ENCODE data around the gene LKAAEAR1.

DNA sequence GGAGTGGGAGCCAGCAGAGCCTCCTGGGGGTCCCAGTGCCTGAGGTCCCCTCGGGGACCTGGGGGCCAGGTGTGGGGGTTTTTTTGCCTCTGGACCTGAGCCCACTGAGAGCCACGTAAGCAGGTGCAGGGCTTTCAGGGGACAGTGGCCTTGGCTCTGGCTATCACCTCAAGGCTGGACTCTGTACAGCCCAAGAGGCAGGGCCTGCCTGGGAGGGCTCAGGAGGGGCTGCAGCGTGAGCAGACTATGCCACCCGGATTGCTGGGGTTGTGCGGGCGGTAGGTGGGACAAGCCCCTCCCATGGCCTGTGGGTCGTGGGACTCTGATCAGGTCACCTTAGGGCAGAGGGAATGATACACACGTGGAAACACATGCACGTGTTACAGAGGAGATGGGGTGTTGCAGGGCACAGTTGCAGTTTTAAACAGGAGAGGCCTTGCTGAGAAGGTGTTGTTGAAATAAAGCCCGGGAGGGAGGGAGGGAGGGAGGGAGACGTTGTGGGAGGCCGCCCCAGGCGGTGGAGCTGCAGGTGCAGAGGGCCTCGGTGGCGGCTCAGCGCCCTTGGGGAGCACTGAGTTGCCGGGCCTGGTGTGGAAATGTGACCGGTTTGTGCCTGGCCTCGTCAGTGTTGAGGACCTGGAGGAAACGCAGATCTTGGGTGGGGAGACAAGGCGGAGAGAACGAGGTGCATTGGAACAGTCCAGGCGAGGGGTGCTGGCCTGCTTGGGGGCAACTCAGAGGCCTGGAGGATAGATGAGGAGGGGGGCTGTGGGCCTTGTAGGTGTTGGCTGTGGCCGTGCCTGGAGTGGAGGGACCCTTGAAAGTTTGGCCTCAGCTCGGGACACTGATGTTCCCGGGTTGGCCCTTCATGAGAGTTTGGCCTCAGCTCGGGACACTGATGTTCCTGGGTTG, 18.9 kb downstream of the LKAAEAR1 start:
- TF ChIP-seq CTCF (IDR thresholded peaks at IDR 0.05 in 4 of 5, conservative IDR thresholded peaks at IDR 0.05 in 1 of 5) (no peak), POLR2A (IDR thresholded peaks at IDR 0.05) (no peak)
